ENCODE data around the gene RFX8.
"Not testable (repeated sequence)": the region's sequence is repeated elsewhere in the genome, so short reads cannot be mapped to it uniquely, and the experiment has no call there.

RFX8 gene

GRCh38 chr2:101439716-101440115 lies 35.2 kb downstream of the RFX8 start:
- H3K9ac ChIP-seq (ENCODE audit: low read length) = no peak overlapping the region
- no peaks in the 10 kb centered on the region for H3K36me3 ChIP-seq (ENCODE audit: insufficient read depth, low read length)
- no peak overlapping the region for H3K27ac ChIP-seq (ENCODE audit: low read depth, low read length)
- no peaks in the 10 kb centered on the region for H3K27me3 ChIP-seq (ENCODE audit: control insufficient read depth in 1 of 2, insufficient read depth in 2 of 2, low read length in 2 of 2)
- H3K4me1 ChIP-seq (ENCODE audit: insufficient read depth, low read length) = no peaks in the 10 kb centered on the region
- no peak overlapping the region for H3K4me3 ChIP-seq (ENCODE audit: low read depth in 1 of 2, low read length in 2 of 2)
- no peaks in the 10 kb centered on the region for H3K9me3 ChIP-seq (ENCODE audit: low read length)

- H3K9ac ChIP-seq (ENCODE audit: low read length); H3K9me3 ChIP-seq (ENCODE audit: low read length); H3K27ac ChIP-seq (ENCODE audit: low read depth, low read length); H3K36me3 ChIP-seq (ENCODE audit: insufficient read depth, low read length); H3K27me3 ChIP-seq (ENCODE audit: control insufficient read depth in 1 of 2, insufficient read depth in 2 of 2, low read length in 2 of 2); H3K4me3 ChIP-seq (ENCODE audit: low read depth in 1 of 2, low read length in 2 of 2); H3K4me1 ChIP-seq (ENCODE audit: insufficient read depth, low read length): not testable (repeated sequence)
Observed at GRCh38 chr2:101438555-101438954, 36.4 kb downstream of the RFX8 start.

- Histone ChIP-seq H3K27ac (ENCODE audit: low read depth, low read length) (no peak overlapping the region), H3K36me3 (ENCODE audit: insufficient read depth, low read length) (no peaks in the 10 kb centered on the region), H3K27me3 (ENCODE audit: control insufficient read depth in 1 of 2, insufficient read depth in 2 of 2, low read length in 2 of 2) (no peaks in the 10 kb centered on the region), H3K9ac (ENCODE audit: low read length) (no peak overlapping the region), H3K4me1 (ENCODE audit: insufficient read depth, low read length) (no peaks in the 10 kb centered on the region), H3K9me3 (ENCODE audit: low read length) (no peaks in the 10 kb centered on the region), H3K4me3 (ENCODE audit: low read depth in 1 of 2, low read length in 2 of 2) (no peak overlapping the region)
Observed at GRCh38 chr2:101435001-101435862, 39.7 kb downstream of the RFX8 start.

GRCh38 chr2:101433465-101433864 lies 41.4 kb downstream of the RFX8 start:
- no peak overlapping the region for H3K9ac ChIP-seq (ENCODE audit: low read length)
- no peak overlapping the region for H3K27ac ChIP-seq (ENCODE audit: low read depth, low read length)
- no peaks in the 10 kb centered on the region for H3K4me1 ChIP-seq (ENCODE audit: insufficient read depth, low read length)
- no peaks in the 10 kb centered on the region for H3K36me3 ChIP-seq (ENCODE audit: insufficient read depth, low read length)
- H3K27me3 ChIP-seq (ENCODE audit: control insufficient read depth in 1 of 2, insufficient read depth in 2 of 2, low read length in 2 of 2) = no peaks in the 10 kb centered on the region
- H3K4me3 ChIP-seq (ENCODE audit: low read depth in 1 of 2, low read length in 2 of 2) = no peak overlapping the region
- no peaks in the 10 kb centered on the region for H3K9me3 ChIP-seq (ENCODE audit: low read length)

GRCh38 chr2:101432411-101433181 lies 42.3 kb downstream of the RFX8 start:
- no peak overlapping the region for H3K27ac ChIP-seq (ENCODE audit: low read depth, low read length)
- H3K4me3 ChIP-seq (ENCODE audit: low read depth in 1 of 2, low read length in 2 of 2) = no peak overlapping the region
- H3K27me3 ChIP-seq (ENCODE audit: control insufficient read depth in 1 of 2, insufficient read depth in 2 of 2, low read length in 2 of 2) = no peaks in the 10 kb centered on the region
- no peak overlapping the region for H3K9ac ChIP-seq (ENCODE audit: low read length)
- no peaks in the 10 kb centered on the region for H3K9me3 ChIP-seq (ENCODE audit: low read length)
- no peaks in the 10 kb centered on the region for H3K36me3 ChIP-seq (ENCODE audit: insufficient read depth, low read length)
- no peaks in the 10 kb centered on the region for H3K4me1 ChIP-seq (ENCODE audit: insufficient read depth, low read length)

- Histone ChIP-seq H3K9ac (ENCODE audit: low read length) (no peak overlapping the region), H3K36me3 (ENCODE audit: insufficient read depth, low read length) (no peaks in the 10 kb centered on the region), H3K4me1 (ENCODE audit: insufficient read depth, low read length) (no peaks in the 10 kb centered on the region), H3K9me3 (ENCODE audit: low read length) (no peaks in the 10 kb centered on the region), H3K4me3 (ENCODE audit: low read depth in 1 of 2, low read length in 2 of 2) (no peak overlapping the region), H3K27ac (ENCODE audit: low read depth, low read length) (no peak overlapping the region), H3K27me3 (ENCODE audit: control insufficient read depth in 1 of 2, insufficient read depth in 2 of 2, low read length in 2 of 2) (no peaks in the 10 kb centered on the region)
Observed at GRCh38 chr2:101431486-101431885, 43.4 kb downstream of the RFX8 start.

GRCh38 chr2:101430156-101430555 lies 44.8 kb downstream of the RFX8 start:
- Histone ChIP-seq H3K27ac (ENCODE audit: low read depth, low read length) (no peak overlapping the region), H3K27me3 (ENCODE audit: control insufficient read depth in 1 of 2, insufficient read depth in 2 of 2, low read length in 2 of 2) (no peaks in the 10 kb centered on the region), H3K9me3 (ENCODE audit: low read length) (no peaks in the 10 kb centered on the region), H3K4me3 (ENCODE audit: low read depth in 1 of 2, low read length in 2 of 2) (no peak overlapping the region), H3K4me1 (ENCODE audit: insufficient read depth, low read length) (no peaks in the 10 kb centered on the region), H3K9ac (ENCODE audit: low read length) (no peak overlapping the region), H3K36me3 (ENCODE audit: insufficient read depth, low read length) (no peaks in the 10 kb centered on the region)

- Histone ChIP-seq H3K4me1 (ENCODE audit: insufficient read depth, low read length) (no peaks in the 10 kb centered on the region), H3K4me3 (ENCODE audit: low read depth in 1 of 2, low read length in 2 of 2) (no peak overlapping the region), H3K27me3 (ENCODE audit: control insufficient read depth in 1 of 2, insufficient read depth in 2 of 2, low read length in 2 of 2) (no peaks in the 10 kb centered on the region), H3K9me3 (ENCODE audit: low read length) (no peaks in the 10 kb centered on the region), H3K9ac (ENCODE audit: low read length) (no peak overlapping the region), H3K36me3 (ENCODE audit: insufficient read depth, low read length) (no peaks in the 10 kb centered on the region), H3K27ac (ENCODE audit: low read depth, low read length) (no peak overlapping the region)
Observed at GRCh38 chr2:101429453-101429852, 45.5 kb downstream of the RFX8 start.

- no peak overlapping the region for H3K27ac ChIP-seq (ENCODE audit: low read depth, low read length)
- H3K9me3 ChIP-seq (ENCODE audit: low read length) = no peaks in the 10 kb centered on the region
- H3K27me3 ChIP-seq (ENCODE audit: control insufficient read depth in 1 of 2, insufficient read depth in 2 of 2, low read length in 2 of 2) = no peaks in the 10 kb centered on the region
- H3K4me1 ChIP-seq (ENCODE audit: insufficient read depth, low read length) = no peaks in the 10 kb centered on the region
- H3K9ac ChIP-seq (ENCODE audit: low read length) = no peak overlapping the region
- H3K36me3 ChIP-seq (ENCODE audit: insufficient read depth, low read length) = no peaks in the 10 kb centered on the region
- H3K4me3 ChIP-seq (ENCODE audit: low read depth in 1 of 2, low read length in 2 of 2) = no peak overlapping the region
Observed at GRCh38 chr2:101428422-101429176, 46.3 kb downstream of the RFX8 start.

GRCh38 chr2:101427743-101428142 lies 47.2 kb downstream of the RFX8 start:
- Histone ChIP-seq H3K9ac (ENCODE audit: low read length) (no peak overlapping the region), H3K36me3 (ENCODE audit: insufficient read depth, low read length) (no peaks in the 10 kb centered on the region), H3K27me3 (ENCODE audit: control insufficient read depth in 1 of 2, insufficient read depth in 2 of 2, low read length in 2 of 2) (no peaks in the 10 kb centered on the region), H3K27ac (ENCODE audit: low read depth, low read length) (no peak overlapping the region), H3K4me3 (ENCODE audit: low read depth in 1 of 2, low read length in 2 of 2) (no peak overlapping the region), H3K4me1 (ENCODE audit: insufficient read depth, low read length) (no peaks in the 10 kb centered on the region), H3K9me3 (ENCODE audit: low read length) (no peaks in the 10 kb centered on the region)

- no peaks in the 10 kb centered on the region for H3K36me3 ChIP-seq (ENCODE audit: insufficient read depth, low read length)
- H3K9ac ChIP-seq (ENCODE audit: low read length) = no peak overlapping the region
- no peaks in the 10 kb centered on the region for H3K9me3 ChIP-seq (ENCODE audit: low read length)
- no peaks in the 10 kb centered on the region for H3K27me3 ChIP-seq (ENCODE audit: control insufficient read depth in 1 of 2, insufficient read depth in 2 of 2, low read length in 2 of 2)
- H3K27ac ChIP-seq (ENCODE audit: low read depth, low read length) = no peak overlapping the region
- H3K4me1 ChIP-seq (ENCODE audit: insufficient read depth, low read length) = no peaks in the 10 kb centered on the region
- H3K4me3 ChIP-seq (ENCODE audit: low read depth in 1 of 2, low read length in 2 of 2) = no peak overlapping the region
Observed at GRCh38 chr2:101427240-101427639, 47.7 kb downstream of the RFX8 start.
